Measurements from ENCODE around the gene NPTX1.

Gene NPTX1

GRCh38 chr17:80446645-80447405, 29.6 kb downstream of the NPTX1 start:
- in situ Hi-C loops (cut with HindIII; ENCODE audit: low sequenced_read_pairs) = no loop called here

- in situ Hi-C loops (cut with HindIII; ENCODE audit: low sequenced_read_pairs) = no loop called here
These were observed 30.7 kb downstream of the NPTX1 start for GRCh38 chr17:80445726-80446110.

- in situ Hi-C loops (cut with HindIII; ENCODE audit: low sequenced_read_pairs) = no loop called here
These were observed 31.2 kb downstream of the NPTX1 start for GRCh38 chr17:80445007-80445725.

GRCh38 chr17:80444644-80444979, 31.8 kb downstream of the NPTX1 start:
- in situ Hi-C loops (cut with HindIII; ENCODE audit: low sequenced_read_pairs) = no loop called here

GRCh38 chr17:80443916-80444643, 32.3 kb downstream of the NPTX1 start:
- in situ Hi-C loops (cut with HindIII; ENCODE audit: low sequenced_read_pairs) = no loop called here

GRCh38 chr17:80443498-80443897, 32.9 kb downstream of the NPTX1 start:
- in situ Hi-C loops (cut with HindIII; ENCODE audit: low sequenced_read_pairs) = no loop called here

GRCh38 chr17:80442764-80443163, 33.6 kb downstream of the NPTX1 start:
- in situ Hi-C loops (cut with HindIII; ENCODE audit: low sequenced_read_pairs) = no loop called here

- in situ Hi-C loops (cut with HindIII; ENCODE audit: low sequenced_read_pairs) = no loop called here
These were observed 34.1 kb downstream of the NPTX1 start for GRCh38 chr17:80442323-80442659.

- in situ Hi-C loops (cut with HindIII; ENCODE audit: low sequenced_read_pairs) = no loop called here
These were observed 34.6 kb downstream of the NPTX1 start for GRCh38 chr17:80441598-80442322.

- in situ Hi-C loops (cut with HindIII; ENCODE audit: low sequenced_read_pairs) = no loop called here
These were observed 35.3 kb downstream of the NPTX1 start for GRCh38 chr17:80441133-80441578.

GRCh38 chr17:80439499-80439898, 36.9 kb downstream of the NPTX1 start:
- in situ Hi-C loops (cut with HindIII; ENCODE audit: low sequenced_read_pairs) = no loop called here

GRCh38 chr17:80438806-80439205, 37.6 kb downstream of the NPTX1 start:
- in situ Hi-C loops (cut with HindIII; ENCODE audit: low sequenced_read_pairs) = no loop called here

GRCh38 chr17:80437532-80437931, 38.9 kb downstream of the NPTX1 start:
- in situ Hi-C loops (cut with HindIII; ENCODE audit: low sequenced_read_pairs) = no loop called here

GRCh38 chr17:80433916-80434666, 42.3 kb downstream of the NPTX1 start:
- in situ Hi-C loops (cut with HindIII; ENCODE audit: low sequenced_read_pairs) = no loop called here

- in situ Hi-C loops (cut with HindIII; ENCODE audit: low sequenced_read_pairs) = no loop called here
These were observed 43.4 kb downstream of the NPTX1 start for GRCh38 chr17:80432961-80433550.

- in situ Hi-C loops (cut with HindIII; ENCODE audit: low sequenced_read_pairs) = no loop called here
These were observed 44.0 kb downstream of the NPTX1 start for GRCh38 chr17:80432350-80432955.

GRCh38 chr17:80431246-80432195, 44.9 kb downstream of the NPTX1 start:
- in situ Hi-C loops (cut with HindIII; ENCODE audit: low sequenced_read_pairs) = no loop called here

- in situ Hi-C loops (cut with HindIII; ENCODE audit: low sequenced_read_pairs) = no loop called here
These were observed 45.8 kb downstream of the NPTX1 start for GRCh38 chr17:80430446-80431245.
